ENCODE data around the gene SPAG16.

The SPAG16 gene

GRCh38 chr2:214341646-214342045, 1057.4 kb downstream of the SPAG16 start (continued):
- no peak for TF ChIP-seq OSR1 (CRISPR knock-in tag; IDR thresholded peaks at IDR 0.05)

DNA sequence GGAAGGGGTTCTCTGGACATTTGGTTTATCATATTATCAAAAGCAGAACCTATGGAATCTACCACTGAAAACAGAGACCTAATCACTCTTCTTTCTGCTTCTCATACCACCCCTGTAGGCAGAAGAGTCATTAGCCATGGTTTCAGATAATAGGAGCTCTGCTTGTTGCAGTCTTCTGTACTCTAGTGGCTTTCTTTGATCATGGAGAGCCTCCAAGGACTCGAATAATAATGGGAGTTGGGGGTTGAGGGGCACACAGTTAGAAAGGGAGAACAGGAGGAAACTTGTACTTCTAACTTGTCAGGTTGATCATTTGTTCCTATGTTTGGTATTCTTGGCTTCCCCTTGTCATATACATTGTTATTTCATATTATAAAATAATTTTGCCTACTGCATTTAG, 1074.2 kb downstream of the SPAG16 start:
- no peak for ATAC-seq

DNA sequence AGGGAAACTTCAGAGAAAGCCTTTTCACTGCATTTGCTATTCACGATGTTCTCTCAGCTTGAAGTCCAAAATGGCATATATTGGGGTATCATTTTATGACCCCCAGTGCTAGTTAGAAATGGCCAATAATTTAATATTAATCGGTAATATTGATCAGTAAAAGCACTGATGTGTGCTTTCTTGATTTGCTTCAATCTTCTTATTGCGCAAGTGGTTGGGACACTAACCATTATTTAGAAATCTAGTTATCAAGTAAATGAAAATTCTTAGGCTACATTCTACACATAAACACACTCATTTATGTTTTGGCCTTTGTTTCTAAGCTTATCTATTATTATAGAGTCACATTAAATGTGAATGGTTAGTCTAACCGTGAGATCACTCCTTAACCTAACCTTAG, 1076.9 kb downstream of the SPAG16 start:
- no peak for ATAC-seq

More for the DNA sequence above, 1074.2 kb downstream of the SPAG16 start:
- TF ChIP-seq SNAI2 (CRISPR knock-in tag; IDR thresholded peaks at IDR 0.05): no peak
- no peak for TF ChIP-seq OSR1 (CRISPR knock-in tag; IDR thresholded peaks at IDR 0.05)
- no peak for TF ChIP-seq BACH2 (CRISPR knock-in tag; IDR thresholded peaks at IDR 0.05; ENCODE audit: borderline replicate concordance)
- TF ChIP-seq, protein P1, sequence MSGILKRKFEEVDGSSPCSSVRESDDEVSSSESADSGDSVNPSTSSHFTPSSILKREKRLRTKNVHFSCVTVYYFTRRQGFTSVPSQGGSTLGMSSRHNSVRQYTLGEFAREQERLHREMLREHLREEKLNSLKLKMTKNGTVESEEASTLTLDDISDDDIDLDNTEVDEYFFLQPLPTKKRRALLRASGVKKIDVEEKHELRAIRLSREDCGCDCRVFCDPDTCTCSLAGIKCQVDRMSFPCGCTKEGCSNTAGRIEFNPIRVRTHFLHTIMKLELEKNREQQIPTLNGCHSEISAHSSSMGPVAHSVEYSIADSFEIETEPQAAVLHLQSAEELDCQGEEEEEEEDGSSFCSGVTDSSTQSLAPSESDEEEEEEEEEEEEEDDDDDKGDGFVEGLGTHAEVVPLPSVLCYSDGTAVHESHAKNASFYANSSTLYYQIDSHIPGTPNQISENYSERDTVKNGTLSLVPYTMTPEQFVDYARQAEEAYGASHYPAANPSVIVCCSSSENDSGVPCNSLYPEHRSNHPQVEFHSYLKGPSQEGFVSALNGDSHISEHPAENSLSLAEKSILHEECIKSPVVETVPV (CRISPR knock-in tag; IDR thresholded peaks at IDR 0.05): no peak
- TF ChIP-seq ISL1 (CRISPR knock-in tag; IDR thresholded peaks at IDR 0.05): no peak
- TF ChIP-seq ZNF565 (CRISPR knock-in tag; conservative IDR thresholded peaks at IDR 0.05; ENCODE audit: low read depth): no peak
- TF ChIP-seq ZNF70 (CRISPR knock-in tag; IDR thresholded peaks at IDR 0.05): no peak
- TF ChIP-seq GLIS3 (CRISPR knock-in tag; IDR thresholded peaks at IDR 0.05): no peak
- no peak for TF ChIP-seq ESRRG (CRISPR knock-in tag; IDR thresholded peaks at IDR 0.05)
- no peak for TF ChIP-seq TCF4 (CRISPR knock-in tag; IDR thresholded peaks at IDR 0.05; ENCODE audit: borderline replicate concordance)
- no peak for TF ChIP-seq ZFP3 (CRISPR knock-in tag; IDR thresholded peaks at IDR 0.05)
- TF ChIP-seq CSDC2 (CRISPR knock-in tag; IDR thresholded peaks at IDR 0.05): no peak
- TF ChIP-seq PPARA (CRISPR knock-in tag; IDR thresholded peaks at IDR 0.05; ENCODE audit: borderline replicate concordance): no peak

DNA sequence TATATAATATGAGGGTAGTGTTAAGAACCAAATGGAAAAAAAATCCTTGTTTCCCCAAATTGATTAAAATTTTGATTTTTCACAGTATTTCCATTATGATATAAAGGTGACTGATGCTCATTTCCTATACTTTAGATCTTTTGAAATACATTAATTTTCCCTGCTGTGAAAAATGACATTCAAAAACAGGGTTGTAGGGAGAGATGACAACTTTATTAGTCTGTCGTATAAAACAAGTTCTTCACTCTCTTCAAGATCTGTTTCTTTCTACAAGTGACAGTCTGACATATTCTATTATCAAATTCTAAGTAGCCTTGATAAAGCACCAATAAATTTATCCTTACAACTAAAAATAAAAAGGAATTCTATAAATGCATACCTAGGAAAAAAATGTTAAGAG, 1081.3 kb downstream of the SPAG16 start:
- no peak for ATAC-seq
- TF ChIP-seq GLIS3 (CRISPR knock-in tag; IDR thresholded peaks at IDR 0.05) (no peak), TOX (CRISPR knock-in tag; IDR thresholded peaks at IDR 0.05; ENCODE audit: borderline replicate concordance) (no peak)

More for the DNA sequence above, 1076.9 kb downstream of the SPAG16 start:
- TF ChIP-seq ZNF70 (CRISPR knock-in tag; IDR thresholded peaks at IDR 0.05) (no peak), ZNF8 (CRISPR knock-in tag; IDR thresholded peaks at IDR 0.05) (no peak), ZNF565 (CRISPR knock-in tag; conservative IDR thresholded peaks at IDR 0.05; ENCODE audit: low read depth) (no peak), TOX (CRISPR knock-in tag; IDR thresholded peaks at IDR 0.05; ENCODE audit: borderline replicate concordance) (no peak), RARB (CRISPR knock-in tag; IDR thresholded peaks at IDR 0.05) (no peak), PPARA (CRISPR knock-in tag; IDR thresholded peaks at IDR 0.05; ENCODE audit: borderline replicate concordance) (no peak), ZC3H10 (CRISPR knock-in tag; IDR thresholded peaks at IDR 0.05) (no peak), ISL1 (CRISPR knock-in tag; IDR thresholded peaks at IDR 0.05) (no peak)

GRCh38 chr2:214367171-214367570, 1082.9 kb downstream of the SPAG16 start:
- ATAC-seq: no peak
- TF ChIP-seq ZFP3 (CRISPR knock-in tag; IDR thresholded peaks at IDR 0.05) (no peak), ZNF8 (CRISPR knock-in tag; IDR thresholded peaks at IDR 0.05) (no peak)
- TF ChIP-seq, protein P1 (CRISPR knock-in tag; IDR thresholded peaks at IDR 0.05): no peak

DNA sequence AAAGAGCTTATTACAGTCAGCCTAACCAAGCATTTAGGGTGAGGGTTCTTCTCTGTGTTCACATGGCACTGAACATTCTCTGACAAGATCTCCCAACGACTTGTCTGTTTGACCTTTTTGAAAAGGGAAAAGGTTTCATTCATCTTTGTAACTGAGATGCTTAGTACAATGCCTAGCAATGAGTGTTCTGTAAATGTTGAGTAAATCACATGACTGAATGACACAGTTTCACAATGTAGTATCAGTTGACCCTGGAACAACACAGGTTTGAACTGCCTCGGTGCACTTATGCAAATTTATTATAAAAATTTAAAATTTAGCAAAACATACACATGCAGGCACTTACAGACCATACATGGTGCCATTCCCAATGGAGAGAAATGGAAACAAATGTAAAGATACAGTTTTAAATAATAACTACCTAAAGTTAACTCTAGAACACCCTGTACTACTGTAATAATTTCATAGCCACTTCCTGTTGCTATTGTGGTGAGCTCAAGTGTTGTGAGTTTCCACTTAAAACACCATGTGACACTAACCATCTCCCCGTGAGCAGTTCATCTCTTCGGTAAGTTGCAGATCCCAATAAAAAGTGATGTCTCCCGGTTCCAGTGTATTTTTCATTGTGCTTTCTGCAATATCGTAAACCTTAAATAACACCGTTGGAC, 1092.5 kb downstream of the SPAG16 start:
- no peak for ATAC-seq
- TF ChIP-seq GLIS3 (CRISPR knock-in tag; IDR thresholded peaks at IDR 0.05) (no peak), CREB5 (CRISPR knock-in tag; IDR thresholded peaks at IDR 0.05; ENCODE audit: low read depth) (no peak), PPARA (CRISPR knock-in tag; IDR thresholded peaks at IDR 0.05; ENCODE audit: borderline replicate concordance) (no peak), RARB (CRISPR knock-in tag; IDR thresholded peaks at IDR 0.05) (no peak), TOX (CRISPR knock-in tag; IDR thresholded peaks at IDR 0.05; ENCODE audit: borderline replicate concordance) (no peak), SNAI2 (CRISPR knock-in tag; IDR thresholded peaks at IDR 0.05) (no peak), BACH2 (CRISPR knock-in tag; IDR thresholded peaks at IDR 0.05; ENCODE audit: borderline replicate concordance) (no peak), ZFP3 (CRISPR knock-in tag; IDR thresholded peaks at IDR 0.05) (no peak), ZNF8 (CRISPR knock-in tag; IDR thresholded peaks at IDR 0.05) (no peak), ISL1 (CRISPR knock-in tag; IDR thresholded peaks at IDR 0.05) (no peak), ARNTL (CRISPR knock-in tag; IDR thresholded peaks at IDR 0.05; ENCODE audit: borderline replicate concordance, low read depth) (no peak), CSDC2 (CRISPR knock-in tag; IDR thresholded peaks at IDR 0.05) (no peak)
- TF ChIP-seq, protein P2, sequence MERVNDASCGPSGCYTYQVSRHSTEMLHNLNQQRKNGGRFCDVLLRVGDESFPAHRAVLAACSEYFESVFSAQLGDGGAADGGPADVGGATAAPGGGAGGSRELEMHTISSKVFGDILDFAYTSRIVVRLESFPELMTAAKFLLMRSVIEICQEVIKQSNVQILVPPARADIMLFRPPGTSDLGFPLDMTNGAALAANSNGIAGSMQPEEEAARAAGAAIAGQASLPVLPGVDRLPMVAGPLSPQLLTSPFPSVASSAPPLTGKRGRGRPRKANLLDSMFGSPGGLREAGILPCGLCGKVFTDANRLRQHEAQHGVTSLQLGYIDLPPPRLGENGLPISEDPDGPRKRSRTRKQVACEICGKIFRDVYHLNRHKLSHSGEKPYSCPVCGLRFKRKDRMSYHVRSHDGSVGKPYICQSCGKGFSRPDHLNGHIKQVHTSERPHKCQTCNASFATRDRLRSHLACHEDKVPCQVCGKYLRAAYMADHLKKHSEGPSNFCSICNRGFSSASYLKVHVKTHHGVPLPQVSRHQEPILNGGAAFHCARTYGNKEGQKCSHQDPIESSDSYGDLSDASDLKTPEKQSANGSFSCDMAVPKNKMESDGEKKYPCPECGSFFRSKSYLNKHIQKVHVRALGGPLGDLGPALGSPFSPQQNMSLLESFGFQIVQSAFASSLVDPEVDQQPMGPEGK (CRISPR knock-in tag; IDR thresholded peaks at IDR 0.05; ENCODE audit: borderline replicate concordance): no peak
- TF ChIP-seq, protein P1 (CRISPR knock-in tag; IDR thresholded peaks at IDR 0.05): no peak
